Neuron (in vitro differentiated cells): ENCODE data around the gene ADCY10.

Experiments
- H2AFZ ChIP-seq: one replicate; pipeline ENCODE4 v1.6.1; 2013; ENCODE audit warnings: low read depth, mild to moderate bottlenecking, inconsistent platforms, low read length, moderate library complexity
- H3K27me3 ChIP-seq: one replicate; pipeline ENCODE4 v1.6.1; 2013; ENCODE audit warnings: low read length; ENCODE audit not compliant: insufficient read depth
- H3K36me3 ChIP-seq: one replicate; pipeline ENCODE4 v1.6.1; 2013; ENCODE audit warnings: low read length; ENCODE audit not compliant: insufficient read depth
- H3K4me1 ChIP-seq: one replicate; pipeline ENCODE4 v1.6.1; 2013; ENCODE audit warnings: low read length; ENCODE audit not compliant: insufficient read depth
- H3K4me3 ChIP-seq: 2 replicates; pipeline ENCODE4 v1.5.1; 2013; ENCODE audit warnings: mild to moderate bottlenecking, low read length, moderate library complexity
- H3K9me3 ChIP-seq: one replicate; pipeline ENCODE4 v1.6.1; 2013; ENCODE audit warnings: low read length

The ADCY10 gene

GRCh38 chr1:167803358-167804207 is 110.4 kb downstream of the ADCY10 start:
- H2AFZ ChIP-seq, result no peak overlapping the region
- no peaks in the 10 kb centered on the region for H3K36me3 ChIP-seq
- H3K9me3 ChIP-seq, result peaks cover 3% of the 10 kb centered on the region
- H3K4me1 ChIP-seq, result no peaks in the 10 kb centered on the region
- H3K4me3 ChIP-seq, result no peak overlapping the region
- H3K27me3 ChIP-seq, result no peaks in the 10 kb centered on the region

- H2AFZ ChIP-seq, result no peak overlapping the region
- H3K4me3 ChIP-seq, result no peak overlapping the region
- H3K9me3 ChIP-seq, result peaks cover 3% of the 10 kb centered on the region
- no peaks in the 10 kb centered on the region for H3K4me1 ChIP-seq
- H3K36me3 ChIP-seq, result no peaks in the 10 kb centered on the region
- H3K27me3 ChIP-seq, result no peaks in the 10 kb centered on the region
Measured at GRCh38 chr1:167802235-167802634, 111.7 kb downstream of the ADCY10 start.

- H3K4me1 ChIP-seq, result no peaks in the 10 kb centered on the region
- H3K36me3 ChIP-seq, result no peaks in the 10 kb centered on the region
- H3K27me3 ChIP-seq, result no peaks in the 10 kb centered on the region
- H2AFZ ChIP-seq, result no peak overlapping the region
- H3K9me3 ChIP-seq, result peaks cover 3% of the 10 kb centered on the region
- H3K4me3 ChIP-seq, result no peak overlapping the region
Measured at GRCh38 chr1:167800251-167800650, 113.7 kb downstream of the ADCY10 start.

GRCh38 chr1:167799747-167800146 is 114.2 kb downstream of the ADCY10 start:
- Histone ChIP-seq H3K9me3 (peaks cover 3% of the 10 kb centered on the region), H3K4me3 (no peak overlapping the region), H2AFZ (no peak overlapping the region), H3K27me3 (no peaks in the 10 kb centered on the region), H3K36me3 (no peaks in the 10 kb centered on the region), H3K4me1 (no peaks in the 10 kb centered on the region)

GRCh38 chr1:167798952-167799351 is 115.0 kb downstream of the ADCY10 start:
- H2AFZ ChIP-seq, result no peak overlapping the region
- H3K27me3 ChIP-seq, result no peaks in the 10 kb centered on the region
- H3K36me3 ChIP-seq, result no peaks in the 10 kb centered on the region
- peaks cover 3% of the 10 kb centered on the region for H3K9me3 ChIP-seq
- H3K4me1 ChIP-seq, result no peaks in the 10 kb centered on the region
- no peak overlapping the region for H3K4me3 ChIP-seq

GRCh38 chr1:167797015-167797414 is 116.9 kb downstream of the ADCY10 start:
- H3K4me1 ChIP-seq, result no peaks in the 10 kb centered on the region
- H3K36me3 ChIP-seq, result peaks cover 3% of the 10 kb centered on the region
- H3K27me3 ChIP-seq, result no peaks in the 10 kb centered on the region
- no peak overlapping the region for H2AFZ ChIP-seq
- no peak overlapping the region for H3K4me3 ChIP-seq
- H3K9me3 ChIP-seq, result no peaks in the 10 kb centered on the region

GRCh38 chr1:167795810-167796740 is 117.9 kb downstream of the ADCY10 start:
- no peak overlapping the region for H3K4me3 ChIP-seq
- no peaks in the 10 kb centered on the region for H3K4me1 ChIP-seq
- H3K9me3 ChIP-seq, result no peaks in the 10 kb centered on the region
- H3K27me3 ChIP-seq, result no peaks in the 10 kb centered on the region
- H2AFZ ChIP-seq, result no peak overlapping the region
- peaks cover 3% of the 10 kb centered on the region for H3K36me3 ChIP-seq

- no peaks in the 10 kb centered on the region for H3K27me3 ChIP-seq
- H3K4me1 ChIP-seq, result no peaks in the 10 kb centered on the region
- no peak overlapping the region for H2AFZ ChIP-seq
- peaks cover 14% of the 10 kb centered on the region for H3K36me3 ChIP-seq
- H3K4me3 ChIP-seq, result no peak overlapping the region
- H3K9me3 ChIP-seq, result no peaks in the 10 kb centered on the region
Measured at GRCh38 chr1:167794043-167794442, 119.9 kb downstream of the ADCY10 start.

GRCh38 chr1:167792188-167792565 is 121.8 kb downstream of the ADCY10 start:
- no peak overlapping the region for H2AFZ ChIP-seq
- H3K4me3 ChIP-seq, result no peak overlapping the region
- H3K4me1 ChIP-seq, result no peaks in the 10 kb centered on the region
- no peaks in the 10 kb centered on the region for H3K9me3 ChIP-seq
- H3K27me3 ChIP-seq, result no peaks in the 10 kb centered on the region
- H3K36me3 ChIP-seq, result peaks cover 26% of the 10 kb centered on the region

- Histone ChIP-seq H3K27me3 (no peaks in the 10 kb centered on the region), H3K36me3 (peaks cover 27% of the 10 kb centered on the region), H2AFZ (no peak overlapping the region), H3K4me1 (no peaks in the 10 kb centered on the region), H3K9me3 (no peaks in the 10 kb centered on the region), H3K4me3 (no peak overlapping the region)
Measured at GRCh38 chr1:167791281-167792187, 122.4 kb downstream of the ADCY10 start.

- no peaks in the 10 kb centered on the region for H3K9me3 ChIP-seq
- no peaks in the 10 kb centered on the region for H3K4me1 ChIP-seq
- peaks cover 35% of the 10 kb centered on the region for H3K36me3 ChIP-seq
- no peaks in the 10 kb centered on the region for H3K27me3 ChIP-seq
- H2AFZ ChIP-seq, result no peak overlapping the region
- H3K4me3 ChIP-seq, result no peak overlapping the region
Measured at GRCh38 chr1:167790117-167790516, 123.8 kb downstream of the ADCY10 start.

GRCh38 chr1:167789501-167789900 is 124.4 kb downstream of the ADCY10 start:
- Histone ChIP-seq H3K4me1 (no peaks in the 10 kb centered on the region), H3K9me3 (no peaks in the 10 kb centered on the region), H3K4me3 (no peak overlapping the region), H2AFZ (no peak overlapping the region), H3K36me3 (peaks cover 37% of the 10 kb centered on the region), H3K27me3 (no peaks in the 10 kb centered on the region)
